CD4-positive, alpha-beta T cell treated with Interleukin-4 for 1 hour (primary cell): ENCODE data around the gene MYT1.
A peak's percentile ranks its signal among the peaks of the same experiment; 100 is the strongest.

Experiments
- DNase-seq, 2 donors: peaks; one replicate each; pipeline ENCODE4 v3.0.0-alpha.2; 2020 to 2022

MYT1 gene

GRCh38 chr20:64253443-64253842 lies 89.2 kb downstream of the MYT1 start:
- DNase-seq = no peak

- DNase-seq = no peak
Measured at GRCh38 chr20:64254156-64254555, 89.9 kb downstream of the MYT1 start.

GRCh38 chr20:64254571-64255360 lies 90.5 kb downstream of the MYT1 start:
- no peak for DNase-seq

DNA sequence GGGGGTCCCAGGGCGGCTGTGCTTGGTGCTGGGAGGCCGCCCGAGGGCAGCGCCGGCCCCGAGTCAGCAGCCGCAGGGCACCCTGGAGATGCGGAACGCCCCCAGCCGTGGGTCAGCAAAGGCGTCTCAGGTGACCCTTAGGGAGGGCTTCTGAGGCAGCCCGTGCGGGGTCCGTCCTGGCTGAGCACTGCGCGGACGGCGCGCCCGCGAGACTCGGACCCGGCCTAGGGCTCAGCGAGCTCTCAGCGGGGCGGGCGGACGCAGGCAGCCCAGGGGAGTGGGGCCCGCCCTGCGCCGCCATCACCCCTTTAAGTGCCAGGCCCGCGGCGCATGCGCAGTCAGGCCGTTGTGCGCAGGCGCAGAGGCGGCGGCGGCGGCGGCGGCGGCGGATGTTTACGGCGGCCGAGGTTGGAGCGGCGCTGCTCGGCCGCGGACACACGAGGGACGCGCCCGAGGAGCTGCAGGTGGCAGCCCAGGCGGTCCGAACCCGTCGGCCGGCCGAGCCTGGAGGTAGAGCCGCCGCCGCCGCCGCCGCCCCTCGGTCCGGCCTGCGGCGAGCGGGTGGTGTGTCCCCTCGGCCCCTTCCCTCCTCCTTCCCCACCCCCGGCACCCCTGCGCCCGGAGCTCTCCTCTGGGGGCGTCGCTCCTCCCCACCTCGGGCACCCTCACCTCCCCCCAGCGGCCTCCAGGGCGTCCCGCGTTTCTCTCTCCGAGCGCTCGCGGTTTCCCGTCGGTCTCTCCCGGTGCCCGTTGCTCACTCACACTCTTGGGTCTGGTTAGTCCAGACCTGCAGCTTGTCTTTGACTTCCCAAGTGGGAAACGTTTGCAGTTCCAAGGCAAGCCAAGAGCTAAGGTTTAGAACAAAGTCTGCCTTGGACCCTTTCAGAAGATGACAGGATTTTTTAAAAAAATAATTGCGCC lies 91.4 kb downstream of the MYT1 start, which contains the start of gene PCMTD2:
TSS of gene PCMTD2 (plus strand) at position 388 of the 921 bp plus-strand sequence. CDS start 4,218 bp downstream, outside the sequence.
- peak; percentile 86 to 88 for DNase-seq

GRCh38 chr20:64256282-64256935 lies 92.2 kb downstream of the MYT1 start:
- DNase-seq = no peak

DNA sequence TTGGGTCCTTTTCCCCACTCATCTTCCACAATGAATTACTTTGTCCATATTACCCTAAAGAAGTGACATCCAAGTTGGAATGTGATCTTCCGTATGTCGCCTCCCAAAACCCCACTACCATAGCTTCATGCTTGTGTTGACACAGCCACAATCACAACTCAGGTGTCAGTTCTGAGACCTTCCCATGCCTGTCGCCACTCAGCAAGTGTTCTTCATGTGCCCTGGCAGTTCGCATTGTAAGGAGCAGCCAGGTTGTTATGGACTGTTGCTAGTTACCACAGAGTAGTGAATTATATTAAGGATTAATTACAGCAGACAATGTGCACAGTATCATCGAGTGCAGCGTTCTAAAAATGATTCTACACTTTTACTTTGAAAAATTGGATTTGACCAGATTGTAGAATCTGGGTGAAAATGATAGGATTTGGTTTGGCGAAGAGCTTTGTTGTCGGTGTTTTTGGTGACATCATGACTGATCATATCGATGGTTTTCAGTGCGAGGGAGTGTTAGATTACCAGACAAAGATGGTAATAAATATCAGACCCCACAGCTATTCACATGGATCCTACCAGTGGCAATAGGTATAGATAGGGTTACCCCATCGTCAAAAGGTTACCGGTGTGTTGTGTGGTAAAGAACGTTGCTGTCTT lies 93.0 kb downstream of the MYT1 start:
- no peak for DNase-seq

- no peak for DNase-seq
Measured at GRCh38 chr20:64258071-64258823, 94.0 kb downstream of the MYT1 start.

GRCh38 chr20:64260239-64260638 lies 96.0 kb downstream of the MYT1 start:
- no peak for DNase-seq

DNA sequence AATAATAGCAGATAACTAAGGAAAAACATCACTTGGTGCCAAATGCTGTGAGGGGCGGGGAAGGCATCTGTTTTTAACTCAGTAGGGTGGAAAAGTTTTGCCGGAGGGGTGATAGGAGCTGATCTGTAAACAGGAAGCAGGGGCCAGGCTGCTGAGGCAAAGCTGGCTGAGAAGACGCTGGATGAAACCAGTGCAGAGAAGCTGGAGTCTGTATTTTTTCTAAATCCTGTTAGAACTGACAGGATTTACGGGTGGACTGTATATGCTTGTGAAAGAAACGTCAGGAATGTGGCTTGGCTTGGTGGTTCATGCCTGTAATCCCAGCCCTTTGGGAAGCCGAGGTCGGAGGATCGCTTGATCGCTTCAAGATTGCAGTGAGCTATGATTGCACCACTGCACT lies 96.9 kb downstream of the MYT1 start:
- no peak for DNase-seq

DNA sequence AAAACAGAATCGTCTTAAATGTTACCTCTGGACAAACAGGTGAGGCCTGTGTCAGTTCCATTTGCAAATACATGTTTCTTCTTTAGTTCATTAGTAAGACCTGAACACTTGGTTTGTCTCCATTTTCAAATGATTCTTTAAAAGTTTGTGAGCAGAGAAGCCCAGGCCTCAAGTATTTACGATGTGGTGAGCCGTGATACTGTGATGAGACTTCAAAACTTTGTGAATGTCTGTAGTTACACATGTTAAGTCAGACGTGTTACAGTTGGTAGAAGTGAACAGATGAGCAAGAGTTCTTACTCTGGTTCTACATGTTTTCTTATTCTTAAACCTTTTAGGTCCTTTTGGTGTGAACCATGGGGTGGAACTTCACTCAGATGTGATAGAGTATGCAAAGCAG lies 99.8 kb downstream of the MYT1 start:
- DNase-seq = no peak

GRCh38 chr20:64265201-64265600 lies 100.9 kb downstream of the MYT1 start:
- no peak for DNase-seq

GRCh38 chr20:64266988-64267387 lies 102.7 kb downstream of the MYT1 start:
- no peak for DNase-seq

- DNase-seq = no peak
Measured at GRCh38 chr20:64268174-64268573, 103.9 kb downstream of the MYT1 start.

DNA sequence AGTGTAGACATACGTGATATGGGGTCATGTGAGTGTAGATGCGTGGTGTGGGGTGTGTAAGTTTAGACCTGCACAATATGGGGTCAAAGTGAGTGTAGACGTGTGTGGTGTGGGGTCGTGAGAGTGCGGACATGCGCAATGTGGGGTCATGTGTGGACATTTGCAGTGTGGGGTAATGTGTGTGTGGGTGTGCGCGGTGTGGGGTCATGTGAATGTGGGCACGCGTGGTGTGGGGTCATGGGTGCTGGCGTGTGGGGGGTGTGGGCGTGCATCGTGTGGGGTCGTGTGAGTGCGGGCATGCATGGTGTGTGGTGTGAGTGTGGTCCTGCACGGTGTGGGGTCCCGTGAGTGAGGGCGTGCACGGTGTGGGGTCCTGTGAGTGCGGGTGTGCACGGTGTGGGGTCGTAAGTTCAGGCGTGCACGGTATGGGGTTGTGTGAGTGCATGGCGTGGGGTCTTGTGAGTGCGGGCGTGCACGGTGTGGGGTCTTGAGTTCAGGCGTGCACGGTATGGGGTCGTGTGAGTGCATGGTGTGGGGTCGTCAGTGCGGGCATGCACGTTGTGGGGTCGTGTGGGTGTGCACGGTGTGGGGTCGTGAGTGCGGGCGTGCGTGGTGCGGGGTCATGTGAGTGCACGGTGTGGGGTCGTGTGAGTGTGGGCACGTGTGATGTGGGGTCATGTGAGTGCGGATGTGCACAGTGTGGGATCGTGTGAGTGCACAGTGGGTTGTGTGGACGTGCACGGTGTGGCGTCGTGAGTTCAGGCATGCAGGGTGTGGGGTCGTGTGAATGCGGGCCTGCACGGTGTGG lies 105.6 kb downstream of the MYT1 start:
- no peak for DNase-seq

DNA sequence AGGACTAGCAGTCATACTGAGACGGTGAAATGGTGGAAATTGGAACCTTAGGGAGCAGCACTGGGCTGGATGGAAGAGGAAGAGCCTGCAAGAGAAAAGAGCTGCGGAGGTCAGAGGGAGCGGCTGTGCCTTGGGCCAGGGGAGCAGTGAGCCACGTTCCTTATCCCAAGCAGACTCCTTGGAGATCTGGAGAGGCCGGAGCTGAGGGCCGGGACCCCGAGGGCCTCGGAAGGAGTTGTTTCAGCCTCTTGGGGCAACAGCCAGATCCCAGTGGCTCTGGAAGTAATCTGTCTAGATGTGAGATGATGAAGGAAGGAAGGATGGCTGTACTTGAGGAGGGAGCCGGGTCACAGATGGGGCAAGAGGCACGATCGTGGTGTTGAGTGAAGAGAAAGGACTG lies 107.4 kb downstream of the MYT1 start:
- no peak for DNase-seq

DNA sequence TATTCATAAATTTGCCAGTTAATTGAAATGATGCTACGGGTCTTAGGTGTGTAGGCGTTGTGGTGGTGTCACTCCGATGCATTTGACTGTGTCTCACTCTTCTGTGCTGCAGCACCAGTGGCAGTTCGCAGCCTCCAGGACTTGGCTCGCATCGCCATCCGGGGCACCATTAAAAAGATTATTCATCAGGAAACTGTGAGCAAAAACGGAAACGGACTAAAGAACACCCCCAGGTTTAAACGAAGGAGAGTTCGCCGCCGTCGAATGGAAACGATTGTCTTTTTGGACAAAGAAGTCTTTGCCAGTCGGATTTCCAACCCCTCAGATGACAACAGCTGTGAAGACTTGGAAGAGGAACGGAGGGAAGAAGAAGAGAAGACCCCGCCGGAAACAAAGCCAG lies 108.9 kb downstream of the MYT1 start:
- DNase-seq = no peak

GRCh38 chr20:64276817-64277216 lies 112.6 kb downstream of the MYT1 start:
- DNase-seq = no peak

DNA sequence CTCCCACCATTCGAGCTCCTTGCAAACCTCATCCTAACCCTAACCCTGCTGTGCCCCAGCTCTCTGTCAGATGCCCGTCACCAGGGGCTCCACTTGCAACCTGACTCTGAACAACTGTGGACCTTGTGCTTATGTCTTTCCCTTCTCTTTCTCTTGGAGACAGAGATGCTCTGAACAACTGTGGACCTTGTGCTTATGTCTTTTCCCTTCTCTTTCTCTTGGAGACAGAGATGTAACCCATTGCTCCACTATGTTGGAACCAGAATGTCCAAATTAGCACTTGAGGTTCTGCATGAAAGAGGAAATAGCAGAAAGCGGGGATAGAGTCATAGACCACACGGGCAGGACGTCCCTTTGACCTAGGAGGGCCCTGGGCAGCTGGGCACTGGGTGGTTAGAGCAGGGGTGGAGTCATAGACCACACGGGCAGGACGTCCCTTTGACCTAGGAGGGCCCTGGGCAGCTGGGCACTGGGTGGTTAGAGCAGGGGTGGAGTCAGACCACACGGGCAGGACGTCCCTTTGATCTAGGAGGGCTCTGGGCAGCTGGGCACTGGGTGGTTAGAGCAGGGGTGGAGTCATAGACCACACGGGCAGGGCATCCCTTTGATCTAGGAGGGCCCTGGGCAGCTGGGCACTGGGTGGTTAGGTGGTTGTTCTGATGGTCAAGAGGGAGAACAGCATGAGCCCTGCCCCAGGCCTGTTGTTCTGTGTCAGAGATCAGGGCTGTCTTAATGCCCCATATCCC lies 113.5 kb downstream of the MYT1 start:
- DNase-seq = no peak

DNA sequence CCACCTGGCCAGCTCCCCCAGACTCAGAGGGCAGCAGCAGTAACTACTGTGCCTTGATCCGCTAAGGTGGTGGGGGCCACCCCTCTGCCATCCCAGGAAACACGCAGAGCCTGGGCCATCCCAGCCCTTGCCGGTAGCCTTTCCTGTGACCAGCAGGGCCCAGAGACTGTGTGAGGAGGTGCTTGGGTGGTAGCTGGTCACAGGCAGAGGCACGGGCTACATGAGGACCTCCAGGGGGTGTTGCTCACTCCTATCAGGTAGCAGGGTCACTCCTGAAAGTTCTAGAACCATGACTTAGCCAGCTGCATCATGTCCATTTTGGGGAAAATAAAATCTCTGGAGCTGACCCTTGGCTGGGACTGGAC lies 114.0 kb downstream of the MYT1 start:
- no peak for DNase-seq

DNA sequence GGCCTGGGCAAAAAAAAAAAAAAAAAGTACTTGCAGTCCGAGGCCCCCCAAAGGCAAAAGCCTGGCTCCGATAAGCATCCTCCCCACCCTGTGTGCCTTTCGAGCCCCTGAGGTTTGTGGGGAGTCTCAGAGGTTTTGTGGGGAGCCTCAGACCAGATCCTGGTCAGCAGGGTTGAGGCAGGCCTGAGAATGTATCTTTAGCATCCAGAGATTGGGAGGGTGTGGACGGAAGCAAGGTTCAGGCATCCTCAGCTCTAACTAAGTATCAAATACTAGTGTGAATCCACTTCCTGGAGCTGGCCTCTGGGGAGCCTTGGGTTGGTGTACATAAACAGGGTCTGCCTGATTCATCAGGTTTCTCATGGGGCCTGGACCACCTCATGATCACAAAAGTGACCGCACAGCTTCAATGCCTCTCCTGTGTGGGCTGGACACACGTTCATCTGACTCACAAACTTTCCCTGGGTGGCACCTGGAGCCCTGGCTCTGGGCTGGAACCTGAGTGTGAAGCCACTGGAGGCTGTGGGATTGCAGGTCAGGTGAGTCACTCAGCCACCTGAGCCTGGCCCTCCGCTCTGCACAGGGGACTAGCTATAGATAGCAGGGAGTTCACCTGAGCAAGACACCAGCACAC lies 115.7 kb downstream of the MYT1 start:
- DNase-seq = no peak
